ENCODE data around the gene SEPTIN5. TPM values are rescaled to one million over a fixed set of nuclear protein-coding genes. Genes with fewer than 3 reads are reported as not detected.

Gene SEPTIN5
- total and polyA plus RNA-seq, 9 of the 15 experiments (the other 6 are each of a cell fraction or from before 2014, with no cell fraction given), result 0.03 to 195 (median 119) TPM

- no peak for TF ChIP-seq ZNF407 (IDR thresholded peaks at IDR 0.05; ENCODE audit: low read depth)
- no peak for TF ChIP-seq ZNF57 (CRISPR knock-in tag; IDR thresholded peaks at IDR 0.05)
- TF ChIP-seq ID3 (CRISPR knock-in tag; IDR thresholded peaks at IDR 0.05), result no peak
- peak; percentile 68; the same call in 1 of the 2 replicates for TF ChIP-seq ID3 (tag; IDR thresholded peaks at IDR 0.05)
- peak; percentile 71; the same call in 1 of the 2 replicates for TF ChIP-seq STAT6 (CRISPR knock-in tag; IDR thresholded peaks at IDR 0.05)
- peak; percentile 34; the same call in 1 of the 2 replicates for TF ChIP-seq USF2 (CRISPR knock-in tag; IDR thresholded peaks at IDR 0.05)
- TF ChIP-seq MAZ (CRISPR knock-in tag; conservative IDR thresholded peaks at IDR 0.05 in 1 of 2, IDR thresholded peaks at IDR 0.05 in 1 of 2), result 0 out of 4 replicates have a peak, but pooled peaks of 1 of the 2 experiments have one; percentile 13
- 0 out of 4 replicates have a peak, but pooled peaks of 1 of the 2 experiments have one; percentile 30 for TF ChIP-seq RCOR1 (IDR thresholded peaks at IDR 0.05; ENCODE audit: borderline replicate concordance in 1 of 2, low read depth in 2 of 2, low read length in 2 of 2)
- peak; percentile 98 for TF ChIP-seq CTCFL (IDR thresholded peaks at IDR 0.05; ENCODE audit: borderline replicate concordance, insufficient read depth, low read depth, low read length, poor library complexity, severe bottlenecking)
- peak; percentile 13 for TF ChIP-seq PHF20 (IDR thresholded peaks at IDR 0.05; ENCODE audit: partially characterized antibody)
- peak; percentile 8 for TF ChIP-seq DACH1 (IDR thresholded peaks at IDR 0.05; ENCODE audit: partially characterized antibody)
Measured at GRCh38 chr22:19753090-19753842, 39.0 kb downstream of the SEPTIN5 start (continued).
